Epithelial cell of esophagus (primary cell): ENCODE data around the gene SHB.

ENCODE experiments used
- DNase-seq: peaks from one replicate; pipeline ENCODE4 v3.0.0; 2010; ENCODE audit warnings: low read depth
- H3K4me3 ChIP-seq: 2 replicates; pipeline ENCODE4 v1.5.1; 2011; ENCODE audit warnings: mild to moderate bottlenecking, low read length, control low read depth
- TF ChIP-seq, protein P1 (sequence below): IDR thresholded peaks from 2 replicates; pipeline ENCODE4 v1.5.1; 2011; ENCODE audit warnings: low read depth, mild to moderate bottlenecking, low read length, control low read depth, inconsistent platforms; ENCODE audit not compliant: insufficient read depth; ENCODE audit errors: missing control alignments

The SHB gene

GRCh38 chr9:37876376-37876775, 192.7 kb downstream of the SHB start:
- TF ChIP-seq, protein P1, sequence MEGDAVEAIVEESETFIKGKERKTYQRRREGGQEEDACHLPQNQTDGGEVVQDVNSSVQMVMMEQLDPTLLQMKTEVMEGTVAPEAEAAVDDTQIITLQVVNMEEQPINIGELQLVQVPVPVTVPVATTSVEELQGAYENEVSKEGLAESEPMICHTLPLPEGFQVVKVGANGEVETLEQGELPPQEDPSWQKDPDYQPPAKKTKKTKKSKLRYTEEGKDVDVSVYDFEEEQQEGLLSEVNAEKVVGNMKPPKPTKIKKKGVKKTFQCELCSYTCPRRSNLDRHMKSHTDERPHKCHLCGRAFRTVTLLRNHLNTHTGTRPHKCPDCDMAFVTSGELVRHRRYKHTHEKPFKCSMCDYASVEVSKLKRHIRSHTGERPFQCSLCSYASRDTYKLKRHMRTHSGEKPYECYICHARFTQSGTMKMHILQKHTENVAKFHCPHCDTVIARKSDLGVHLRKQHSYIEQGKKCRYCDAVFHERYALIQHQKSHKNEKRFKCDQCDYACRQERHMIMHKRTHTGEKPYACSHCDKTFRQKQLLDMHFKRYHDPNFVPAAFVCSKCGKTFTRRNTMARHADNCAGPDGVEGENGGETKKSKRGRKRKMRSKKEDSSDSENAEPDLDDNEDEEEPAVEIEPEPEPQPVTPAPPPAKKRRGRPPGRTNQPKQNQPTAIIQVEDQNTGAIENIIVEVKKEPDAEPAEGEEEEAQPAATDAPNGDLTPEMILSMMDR, result no peak

DNA sequence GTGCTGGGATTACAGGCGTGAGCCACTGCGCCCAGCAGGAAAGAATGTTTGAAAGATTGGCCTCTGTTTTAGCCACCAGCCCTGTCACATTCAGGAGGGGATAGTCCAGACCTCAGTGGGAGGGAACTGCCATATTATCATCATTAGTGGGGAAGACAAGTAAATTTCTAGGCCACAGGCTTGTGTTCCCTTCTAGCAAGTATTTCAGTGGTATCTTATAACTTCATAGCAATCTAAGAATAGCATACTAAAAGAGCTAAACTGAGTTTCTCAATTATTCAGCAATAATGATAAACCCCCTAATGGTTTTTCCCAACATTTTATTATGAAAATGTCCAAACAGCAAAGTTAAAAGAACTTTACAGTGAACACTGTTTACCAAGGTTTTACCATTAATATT, 195.1 kb downstream of the SHB start:
- TF ChIP-seq, protein P1, result no peak
- H3K4me3 ChIP-seq, result no peak overlapping the region
- DNase-seq, result no peak

More at GRCh38 chr9:37876376-37876775, 192.7 kb downstream of the SHB start:
- H3K4me3 ChIP-seq, result no peak overlapping the region
- no peak for DNase-seq

DNA sequence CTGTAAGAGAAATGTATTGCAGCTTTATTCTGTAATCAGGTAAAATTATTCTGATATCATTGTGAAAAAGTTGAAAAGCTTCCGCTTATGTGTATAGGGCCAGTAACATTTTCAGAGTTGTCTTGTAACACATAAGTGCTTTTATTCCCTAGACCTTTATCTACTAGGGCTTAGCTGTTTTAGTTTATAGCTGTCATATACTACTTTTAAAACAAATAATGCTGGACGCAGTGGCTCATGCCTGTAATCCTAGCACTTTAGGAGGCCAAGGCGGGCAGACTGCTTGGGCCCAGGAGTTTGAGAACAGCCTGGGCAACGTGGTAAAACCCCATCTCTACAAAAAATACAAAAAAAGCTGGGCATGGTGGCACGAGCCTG, 198.2 kb downstream of the SHB start:
- no peak for DNase-seq
- no peak overlapping the region for H3K4me3 ChIP-seq
- TF ChIP-seq, protein P1, result no peak

DNA sequence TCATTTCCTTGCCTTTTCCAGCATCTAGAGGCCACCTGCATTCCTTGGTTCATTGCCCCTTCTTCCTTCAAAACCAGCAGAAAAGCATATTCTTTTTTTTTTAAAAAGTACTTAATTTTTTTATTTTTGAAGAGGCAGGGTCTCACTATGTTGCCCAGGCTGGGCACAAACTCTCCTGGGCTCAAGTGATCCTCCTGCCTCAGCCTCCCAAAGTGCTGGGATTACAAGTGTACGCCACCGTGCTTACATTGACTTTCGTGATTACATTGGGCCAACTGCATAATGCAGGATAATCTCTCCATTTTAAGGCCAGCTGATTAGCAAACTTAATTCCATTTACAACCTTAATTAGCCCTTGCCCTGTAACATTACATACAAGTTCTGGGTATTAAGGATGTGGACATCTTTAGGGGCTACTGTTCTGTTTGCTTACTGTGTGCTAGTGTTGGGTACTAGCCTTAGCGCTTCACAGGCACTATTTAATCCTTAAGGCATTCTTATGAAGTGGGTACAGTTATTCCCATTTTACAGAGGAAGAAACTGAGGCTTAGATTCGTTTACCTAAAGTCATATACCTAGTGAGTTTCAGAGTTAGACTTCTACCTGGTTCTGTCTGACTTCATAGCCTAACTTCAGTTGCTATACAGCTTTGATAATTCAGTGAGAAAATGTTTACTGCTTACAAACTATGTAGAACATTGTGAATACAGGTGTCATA, 198.8 kb downstream of the SHB start:
- H3K4me3 ChIP-seq, result no peak overlapping the region
- TF ChIP-seq, protein P1, result no peak
- DNase-seq, result no peak
